Measurements from ENCODE around the gene MAG. TPM values are rescaled to one million over a fixed set of nuclear protein-coding genes. Genes with fewer than 3 reads are reported as not detected.
A peak's percentile ranks its signal among the peaks of the same experiment; 100 is the strongest.

Gene MAG
- total and polyA plus RNA-seq, 2 of the 13 experiments (the other 11 are each of a cell fraction or from before 2014, with no cell fraction given): 0.20 to 1.3 TPM

DNA sequence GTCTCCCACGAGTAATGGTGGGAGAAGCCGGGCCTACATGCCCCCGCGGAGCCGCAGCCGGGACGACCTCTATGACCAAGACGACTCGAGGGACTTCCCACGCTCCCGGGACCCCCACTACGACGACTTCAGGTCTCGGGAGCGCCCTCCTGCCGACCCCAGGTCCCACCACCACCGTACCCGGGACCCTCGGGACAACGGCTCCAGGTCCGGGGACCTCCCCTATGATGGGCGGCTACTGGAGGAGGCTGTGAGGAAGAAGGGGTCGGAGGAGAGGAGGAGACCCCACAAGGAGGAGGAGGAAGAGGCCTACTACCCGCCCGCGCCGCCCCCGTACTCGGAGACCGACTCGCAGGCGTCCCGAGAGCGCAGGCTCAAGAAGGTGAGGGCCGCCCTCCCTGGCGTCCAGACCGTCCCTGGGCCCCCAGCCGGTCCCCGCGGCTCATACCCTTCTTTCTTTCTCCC, 24.6 kb upstream of the MAG start (continued):
- TF ChIP-seq ZNF3 (CRISPR knock-in tag; IDR thresholded peaks at IDR 0.05): no peak
- no peak for TF ChIP-seq HIVEP1 (CRISPR knock-in tag; IDR thresholded peaks at IDR 0.05)
- TF ChIP-seq, protein P1, sequence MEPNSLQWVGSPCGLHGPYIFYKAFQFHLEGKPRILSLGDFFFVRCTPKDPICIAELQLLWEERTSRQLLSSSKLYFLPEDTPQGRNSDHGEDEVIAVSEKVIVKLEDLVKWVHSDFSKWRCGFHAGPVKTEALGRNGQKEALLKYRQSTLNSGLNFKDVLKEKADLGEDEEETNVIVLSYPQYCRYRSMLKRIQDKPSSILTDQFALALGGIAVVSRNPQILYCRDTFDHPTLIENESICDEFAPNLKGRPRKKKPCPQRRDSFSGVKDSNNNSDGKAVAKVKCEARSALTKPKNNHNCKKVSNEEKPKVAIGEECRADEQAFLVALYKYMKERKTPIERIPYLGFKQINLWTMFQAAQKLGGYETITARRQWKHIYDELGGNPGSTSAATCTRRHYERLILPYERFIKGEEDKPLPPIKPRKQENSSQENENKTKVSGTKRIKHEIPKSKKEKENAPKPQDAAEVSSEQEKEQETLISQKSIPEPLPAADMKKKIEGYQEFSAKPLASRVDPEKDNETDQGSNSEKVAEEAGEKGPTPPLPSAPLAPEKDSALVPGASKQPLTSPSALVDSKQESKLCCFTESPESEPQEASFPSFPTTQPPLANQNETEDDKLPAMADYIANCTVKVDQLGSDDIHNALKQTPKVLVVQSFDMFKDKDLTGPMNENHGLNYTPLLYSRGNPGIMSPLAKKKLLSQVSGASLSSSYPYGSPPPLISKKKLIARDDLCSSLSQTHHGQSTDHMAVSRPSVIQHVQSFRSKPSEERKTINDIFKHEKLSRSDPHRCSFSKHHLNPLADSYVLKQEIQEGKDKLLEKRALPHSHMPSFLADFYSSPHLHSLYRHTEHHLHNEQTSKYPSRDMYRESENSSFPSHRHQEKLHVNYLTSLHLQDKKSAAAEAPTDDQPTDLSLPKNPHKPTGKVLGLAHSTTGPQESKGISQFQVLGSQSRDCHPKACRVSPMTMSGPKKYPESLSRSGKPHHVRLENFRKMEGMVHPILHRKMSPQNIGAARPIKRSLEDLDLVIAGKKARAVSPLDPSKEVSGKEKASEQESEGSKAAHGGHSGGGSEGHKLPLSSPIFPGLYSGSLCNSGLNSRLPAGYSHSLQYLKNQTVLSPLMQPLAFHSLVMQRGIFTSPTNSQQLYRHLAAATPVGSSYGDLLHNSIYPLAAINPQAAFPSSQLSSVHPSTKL (CRISPR knock-in tag; IDR thresholded peaks at IDR 0.05): 0 out of 2 replicates have a peak, but pooled peaks have one; percentile 10
- no peak for TF ChIP-seq ZNF879 (CRISPR knock-in tag; IDR thresholded peaks at IDR 0.05)
- no peak for TF ChIP-seq ZSCAN25 (CRISPR knock-in tag; IDR thresholded peaks at IDR 0.05)
- TF ChIP-seq, protein P2, sequence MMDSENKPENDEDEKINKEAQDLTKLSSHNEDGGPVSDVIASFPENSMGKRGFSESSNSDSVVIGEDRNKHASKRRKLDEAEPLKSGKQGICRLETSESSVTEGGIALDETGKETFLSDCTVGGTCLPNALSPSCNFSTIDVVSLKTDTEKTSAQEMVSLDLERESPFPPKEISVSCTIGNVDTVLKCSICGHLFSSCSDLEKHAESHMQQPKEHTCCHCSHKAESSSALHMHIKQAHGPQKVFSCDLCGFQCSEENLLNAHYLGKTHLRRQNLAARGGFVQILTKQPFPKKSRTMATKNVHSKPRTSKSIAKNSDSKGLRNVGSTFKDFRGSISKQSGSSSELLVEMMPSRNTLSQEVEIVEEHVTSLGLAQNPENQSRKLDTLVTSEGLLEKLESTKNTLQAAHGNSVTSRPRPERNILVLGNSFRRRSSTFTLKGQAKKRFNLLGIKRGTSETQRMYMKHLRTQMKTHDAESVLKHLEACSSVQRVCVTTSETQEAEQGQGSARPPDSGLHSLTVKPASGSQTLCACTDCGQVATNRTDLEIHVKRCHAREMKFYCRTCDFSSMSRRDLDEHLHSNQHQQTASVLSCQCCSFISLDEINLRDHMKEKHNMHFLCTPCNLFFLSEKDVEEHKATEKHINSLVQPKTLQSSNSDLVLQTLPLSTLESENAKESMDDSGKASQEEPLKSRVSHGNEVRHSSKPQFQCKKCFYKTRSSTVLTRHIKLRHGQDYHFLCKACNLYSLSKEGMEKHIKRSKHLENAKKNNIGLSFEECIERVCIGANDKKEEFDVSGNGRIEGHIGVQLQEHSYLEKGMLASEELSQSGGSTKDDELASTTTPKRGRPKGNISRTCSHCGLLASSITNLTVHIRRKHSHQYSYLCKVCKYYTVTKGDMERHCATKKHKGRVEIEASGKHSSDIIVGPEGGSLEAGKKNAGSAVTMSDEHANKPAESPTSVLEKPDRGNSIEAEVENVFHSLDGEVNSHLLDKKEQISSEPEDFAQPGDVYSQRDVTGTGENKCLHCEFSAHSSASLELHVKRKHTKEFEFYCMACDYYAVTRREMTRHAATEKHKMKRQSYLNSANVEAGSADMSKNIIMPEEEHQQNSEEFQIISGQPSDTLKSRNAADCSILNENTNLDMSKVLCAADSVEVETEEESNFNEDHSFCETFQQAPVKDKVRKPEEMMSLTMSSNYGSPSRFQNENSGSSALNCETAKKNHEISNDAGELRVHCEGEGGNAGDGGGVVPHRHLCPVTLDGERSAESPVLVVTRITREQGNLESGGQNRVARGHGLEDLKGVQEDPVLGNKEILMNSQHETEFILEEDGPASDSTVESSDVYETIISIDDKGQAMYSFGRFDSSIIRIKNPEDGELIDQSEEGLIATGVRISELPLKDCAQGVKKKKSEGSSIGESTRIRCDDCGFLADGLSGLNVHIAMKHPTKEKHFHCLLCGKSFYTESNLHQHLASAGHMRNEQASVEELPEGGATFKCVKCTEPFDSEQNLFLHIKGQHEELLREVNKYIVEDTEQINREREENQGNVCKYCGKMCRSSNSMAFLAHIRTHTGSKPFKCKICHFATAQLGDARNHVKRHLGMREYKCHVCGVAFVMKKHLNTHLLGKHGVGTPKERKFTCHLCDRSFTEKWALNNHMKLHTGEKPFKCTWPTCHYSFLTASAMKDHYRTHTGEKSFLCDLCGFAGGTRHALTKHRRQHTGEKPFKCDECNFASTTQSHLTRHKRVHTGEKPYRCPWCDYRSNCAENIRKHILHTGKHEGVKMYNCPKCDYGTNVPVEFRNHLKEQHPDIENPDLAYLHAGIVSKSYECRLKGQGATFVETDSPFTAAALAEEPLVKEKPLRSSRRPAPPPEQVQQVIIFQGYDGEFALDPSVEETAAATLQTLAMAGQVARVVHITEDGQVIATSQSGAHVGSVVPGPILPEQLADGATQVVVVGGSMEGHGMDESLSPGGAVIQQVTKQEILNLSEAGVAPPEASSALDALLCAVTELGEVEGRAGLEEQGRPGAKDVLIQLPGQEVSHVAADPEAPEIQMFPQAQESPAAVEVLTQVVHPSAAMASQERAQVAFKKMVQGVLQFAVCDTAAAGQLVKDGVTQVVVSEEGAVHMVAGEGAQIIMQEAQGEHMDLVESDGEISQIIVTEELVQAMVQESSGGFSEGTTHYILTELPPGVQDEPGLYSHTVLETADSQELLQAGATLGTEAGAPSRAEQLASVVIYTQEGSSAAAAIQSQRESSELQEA (CRISPR knock-in tag; IDR thresholded peaks at IDR 0.05; ENCODE audit: not compliant biosample characterization): no peak
- TF ChIP-seq, protein P3, sequence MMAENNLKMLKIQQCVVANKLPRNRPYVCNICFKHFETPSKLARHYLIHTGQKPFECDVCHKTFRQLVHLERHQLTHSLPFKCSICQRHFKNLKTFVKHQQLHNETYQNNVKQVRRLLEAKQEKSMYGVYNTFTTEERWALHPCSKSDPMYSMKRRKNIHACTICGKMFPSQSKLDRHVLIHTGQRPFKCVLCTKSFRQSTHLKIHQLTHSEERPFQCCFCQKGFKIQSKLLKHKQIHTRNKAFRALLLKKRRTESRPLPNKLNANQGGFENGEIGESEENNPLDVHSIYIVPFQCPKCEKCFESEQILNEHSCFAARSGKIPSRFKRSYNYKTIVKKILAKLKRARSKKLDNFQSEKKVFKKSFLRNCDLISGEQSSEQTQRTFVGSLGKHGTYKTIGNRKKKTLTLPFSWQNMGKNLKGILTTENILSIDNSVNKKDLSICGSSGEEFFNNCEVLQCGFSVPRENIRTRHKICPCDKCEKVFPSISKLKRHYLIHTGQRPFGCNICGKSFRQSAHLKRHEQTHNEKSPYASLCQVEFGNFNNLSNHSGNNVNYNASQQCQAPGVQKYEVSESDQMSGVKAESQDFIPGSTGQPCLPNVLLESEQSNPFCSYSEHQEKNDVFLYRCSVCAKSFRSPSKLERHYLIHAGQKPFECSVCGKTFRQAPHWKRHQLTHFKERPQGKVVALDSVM (CRISPR knock-in tag; IDR thresholded peaks at IDR 0.05): no peak
- TF ChIP-seq FIP1L1 (IDR thresholded peaks at IDR 0.05; ENCODE audit: borderline replicate concordance, insufficient read depth, low read depth, low read length): no peak; the same call in 1 of the 2 replicates
- TF ChIP-seq, protein P4, sequence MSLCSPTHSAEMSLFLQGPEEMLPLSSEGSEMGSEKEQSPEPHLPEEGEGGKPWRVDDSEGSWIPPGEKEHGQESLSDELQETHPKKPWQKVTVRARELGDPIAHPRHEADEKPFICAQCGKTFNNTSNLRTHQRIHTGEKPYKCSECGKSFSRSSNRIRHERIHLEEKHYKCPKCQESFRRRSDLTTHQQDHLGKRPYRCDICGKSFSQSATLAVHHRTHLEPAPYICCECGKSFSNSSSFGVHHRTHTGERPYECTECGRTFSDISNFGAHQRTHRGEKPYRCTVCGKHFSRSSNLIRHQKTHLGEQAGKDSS (CRISPR knock-in tag; IDR thresholded peaks at IDR 0.05; ENCODE audit: borderline replicate concordance, low read depth): no peak
- peak; percentile 44; the same call in 1 of the 2 replicates for TF ChIP-seq ZFY (CRISPR knock-in tag; IDR thresholded peaks at IDR 0.05)
- no peak for TF ChIP-seq RFX1 (IDR thresholded peaks at IDR 0.05)
- no peak for TF ChIP-seq ZNF484 (CRISPR knock-in tag; IDR thresholded peaks at IDR 0.05; ENCODE audit: borderline replicate concordance, low read depth)
- no peak for TF ChIP-seq ZNF772 (CRISPR knock-in tag; IDR thresholded peaks at IDR 0.05)
- TF ChIP-seq FOXM1 (CRISPR knock-in tag; IDR thresholded peaks at IDR 0.05): no peak
- TF ChIP-seq ZBTB8A (CRISPR knock-in tag; IDR thresholded peaks at IDR 0.05; ENCODE audit: borderline replicate concordance, low read depth): no peak
